MM.1S (cell line): ENCODE measurements around the gene A3GALT2.

Source experiments
- DNase-seq: peaks from one replicate; pipeline ENCODE4 v3.0.0-alpha.2; 2015
- H2AFZ ChIP-seq: fragments of 300-600 bp; sonication (generic); 2 replicates; pipeline ENCODE4 v1.6.0; 2016; ENCODE audit warnings: antibody characterized with exemption, low read length
- H3F3A ChIP-seq: fragments of 300-600 bp; sonication (generic); 2 replicates; pipeline ENCODE4 v1.6.1; 2016; ENCODE audit warnings: mild to moderate bottlenecking, antibody characterized with exemption, low read length, moderate library complexity, mixed read lengths; ENCODE audit not compliant: insufficient read depth
- H3K27ac ChIP-seq: fragments of 300-600 bp; sonication (generic); 2 replicates; pipeline ENCODE4 v1.5.1; 2016; ENCODE audit warnings: mild to moderate bottlenecking, low read length
- H3K27me3 ChIP-seq: fragments of 300-600 bp; sonication (generic); replicated peaks from 2 replicates; pipeline ENCODE4 v1.6.0; 2016; ENCODE audit warnings: low read length; ENCODE audit not compliant: insufficient read depth
- H3K36me3 ChIP-seq: fragments of 300-600 bp; sonication (generic); replicated peaks from 2 replicates; pipeline ENCODE4 v1.6.1; 2016; ENCODE audit warnings: mild to moderate bottlenecking, low read length, mixed read lengths; ENCODE audit not compliant: insufficient read depth
- H3K4me1 ChIP-seq: fragments of 300-600 bp; sonication (generic); 2 replicates; pipeline ENCODE4 v1.6.1; 2016; ENCODE audit warnings: low read length, mixed read lengths
- H3K4me2 ChIP-seq: fragments of 300-600 bp; sonication (generic); 2 replicates; pipeline ENCODE4 v1.6.0; 2016; ENCODE audit warnings: low read depth, low read length
- H3K4me3 ChIP-seq: fragments of 300-600 bp; sonication (generic); 2 replicates; pipeline ENCODE4 v1.5.1; 2016; ENCODE audit warnings: low read length, mixed read lengths
- H3K79me2 ChIP-seq: fragments of 300-600 bp; sonication (generic); 2 replicates; pipeline ENCODE4 v1.6.1; 2016; ENCODE audit warnings: mixed run types, low read length, mixed read lengths
- H3K9ac ChIP-seq: fragments of 300-600 bp; sonication (generic); 2 replicates; pipeline ENCODE4 v1.6.1; 2016; ENCODE audit warnings: low read length, mixed read lengths
- H3K9me2 ChIP-seq: fragments of 300-600 bp; sonication (generic); replicated peaks from 2 replicates; pipeline ENCODE4 v1.6.1; 2016; ENCODE audit warnings: mild to moderate bottlenecking, low read length, mixed read lengths; ENCODE audit not compliant: insufficient read depth
- H3K9me3 ChIP-seq: fragments of 300-600 bp; sonication (generic); replicated peaks from 2 replicates; pipeline ENCODE4 v1.6.1; 2016; ENCODE audit warnings: mild to moderate bottlenecking, low read length, mixed read lengths; ENCODE audit not compliant: insufficient read depth
- H4K20me1 ChIP-seq: fragments of 300-600 bp; sonication (generic); 2 replicates; pipeline ENCODE4 v1.6.1; 2016; ENCODE audit warnings: mild to moderate bottlenecking, low read length, moderate library complexity, mixed read lengths; ENCODE audit not compliant: insufficient read depth
- CTCF ChIP-seq: fragments of 300-600 bp; sonication (generic); IDR thresholded peaks from 2 replicates; pipeline ENCODE4 v1.5.1; 2016; ENCODE audit warnings: antibody characterized with exemption, low read length, mixed read lengths
- EZH2 ChIP-seq: fragments of 300-600 bp; sonication (generic); optimal IDR thresholded peaks from 2 replicates; pipeline ENCODE3; 2017; ENCODE audit warnings: low read depth, mild to moderate bottlenecking, antibody characterized with exemption, low read length, mixed read lengths
- EZH2phosphoT487 ChIP-seq: fragments of 300-600 bp; sonication (generic); IDR thresholded peaks from 2 replicates; pipeline ENCODE4 v1.6.1; 2018; ENCODE audit warnings: antibody characterized with exemption, low read length

A3GALT2 gene

GRCh38 chr1:33268457-33268856 lies 52.4 kb downstream of the A3GALT2 start:
- no peak for TF ChIP-seq EZH2
- no peak for TF ChIP-seq CTCF
- no peak for TF ChIP-seq EZH2phosphoT487
- no peaks in the 10 kb centered on the region for H3K9me3 ChIP-seq
- no peak overlapping the region for H3K27ac ChIP-seq
- H3K36me3 ChIP-seq = no peaks in the 10 kb centered on the region
- no peaks in the 10 kb centered on the region for H3K9me2 ChIP-seq
- DNase-seq = no peak
- no peak overlapping the region for H3K9ac ChIP-seq
- H3F3A ChIP-seq = no peaks in the 10 kb centered on the region
- H3K4me3 ChIP-seq = no peak overlapping the region
- no peaks in the 10 kb centered on the region for H3K4me1 ChIP-seq
- H3K27me3 ChIP-seq = no peaks in the 10 kb centered on the region
- no peak overlapping the region for H3K4me2 ChIP-seq
- H2AFZ ChIP-seq = no peak overlapping the region
- H3K79me2 ChIP-seq = no peaks in the 10 kb centered on the region
- no peaks in the 10 kb centered on the region for H4K20me1 ChIP-seq

- no peak for TF ChIP-seq EZH2phosphoT487
- no peak for TF ChIP-seq CTCF
- no peak for TF ChIP-seq EZH2
- H3K27ac ChIP-seq = no peak overlapping the region
- no peaks in the 10 kb centered on the region for H3K4me1 ChIP-seq
- no peak for DNase-seq
- no peak overlapping the region for H3K9ac ChIP-seq
- no peak overlapping the region for H3K4me2 ChIP-seq
- H3F3A ChIP-seq = no peaks in the 10 kb centered on the region
- H4K20me1 ChIP-seq = no peaks in the 10 kb centered on the region
- no peaks in the 10 kb centered on the region for H3K79me2 ChIP-seq
- no peak overlapping the region for H2AFZ ChIP-seq
- H3K9me3 ChIP-seq = no peaks in the 10 kb centered on the region
- no peaks in the 10 kb centered on the region for H3K36me3 ChIP-seq
- H3K9me2 ChIP-seq = no peaks in the 10 kb centered on the region
- H3K27me3 ChIP-seq = no peaks in the 10 kb centered on the region
- no peak overlapping the region for H3K4me3 ChIP-seq
Observed at GRCh38 chr1:33267468-33268205, 53.3 kb downstream of the A3GALT2 start.

- Histone ChIP-seq H3K9me3 (no peaks in the 10 kb centered on the region), H3K79me2 (no peaks in the 10 kb centered on the region), H3F3A (no peaks in the 10 kb centered on the region), H3K4me1 (no peaks in the 10 kb centered on the region), H3K9ac (no peak overlapping the region), H3K27me3 (no peaks in the 10 kb centered on the region), H3K4me3 (no peak overlapping the region), H2AFZ (no peak overlapping the region), H3K4me2 (no peak overlapping the region), H3K9me2 (no peaks in the 10 kb centered on the region), H4K20me1 (no peaks in the 10 kb centered on the region), H3K27ac (no peak overlapping the region), H3K36me3 (no peaks in the 10 kb centered on the region)
- DNase-seq = no peak
- TF ChIP-seq EZH2 (no peak), CTCF (no peak), EZH2phosphoT487 (no peak)
Observed at GRCh38 chr1:33266766-33267165, 54.1 kb downstream of the A3GALT2 start.
